Ovary (tissue), 9 donors: ENCODE data around the gene GPC1. TPM values are rescaled to one million over a fixed set of nuclear protein-coding genes. Genes with fewer than 3 reads are reported as not detected.

ENCODE experiments used
- DNase-seq, 5 donors: peaks; one replicate each; pipeline ENCODE4 v3.0.0-alpha.2; 2019 to 2020
- H3K27ac ChIP-seq, 2 donors: fragments of 200-600 bp; one replicate each; pipeline versions ENCODE4 v1.5.1 to v1.8.0; 2019 to 2022
- H3K27me3 ChIP-seq: fragments of 200-600 bp; one replicate; pipeline ENCODE4 v1.8.0; 2022
- H3K36me3 ChIP-seq: fragments of 200-600 bp; sonication (generic); one replicate; pipeline ENCODE4 v1.5.1; 2019
- H3K4me1 ChIP-seq: one replicate; pipeline ENCODE4 v1.8.1; 2013; ENCODE audit warnings: mild to moderate bottlenecking, moderate library complexity; ENCODE audit not compliant: insufficient read depth
- H3K4me3 ChIP-seq: fragments of 200-600 bp; sonication (generic); one replicate; pipeline ENCODE4 v1.5.1; 2017
- H3K9me3 ChIP-seq, 2 donors: fragments of 200-600 bp in 1 of 2; sonication (generic) in 1 of 2; one replicate each; pipeline versions ENCODE4 v1.5.1 to v1.8.1; 2013 to 2019; ENCODE audit warnings: mild to moderate bottlenecking in 1 of 2, moderate library complexity in 1 of 2
- CTCF ChIP-seq, 3 donors: fragments of 450-650 bp in 2 of 3; fragments of 200-600 bp in 1 of 3; IDR thresholded peaks; one replicate each; pipeline versions ENCODE4 v1.5.1 to v1.8.0; 2016 to 2022; ENCODE audit warnings: antibody characterized with exemption in 3 of 3, mild to moderate bottlenecking in 1 of 3
- EP300 ChIP-seq: sonication (generic); formaldehyde crosslinking; IDR thresholded peaks from one replicate; pipeline ENCODE4 v1.6.1; 2017; ENCODE audit warnings: antibody characterized with exemption
- POLR2A ChIP-seq: fragments of 450-650 bp; IDR thresholded peaks from one replicate; pipeline ENCODE4 v1.6.1; 2017; ENCODE audit warnings: antibody characterized with exemption, mild to moderate bottlenecking, moderate library complexity
- WGBS, 3 donors: extraction: QIAGEN DNeasy Blood & Tissue Kit in 1 of 3; methylation state at CpG; one replicate each; pipeline versions ENCODE4 v1.1.5 to v1.1.7; 2013 to 2017; 5-methylcytosine and 5-hydroxymethylcytosine counted together
- intact Hi-C, 4 donors: fragments of 100-400 bp; cut with DNase I; formaldehyde crosslinking; loops; one replicate each; pipeline versions ENCODE4 v1.11.0 to v1.15.1; 2022 to 2023
- polyA plus RNA-seq, 2 donors: library from polyadenylated mRNA; stranded (reverse); fragments of 200-250 nt in 1 of 2; fragments of 350-450 nt in 1 of 2; fragmentation: Illumina TruSeq in 1 of 2; extraction: RNeasy Lipid Tissue Mini Kit (QIAGEN cat#74804) in 1 of 2; gene quantifications; one replicate each; pipeline ENCODE4 v1.2.3, GENCODE V29; 2013 to 2014
- total RNA-seq, 7 donors: library from RNA; depleted of rRNA in 2 of 7; stranded (reverse); fragments of >200 nt in 2 of 7; fragmentation: NEBNext Ultra II Directional in 3 of 7; extraction: Animal tissue kit (Norgen Biotek cat#: 25700) in 3 of 7; gene quantifications; one replicate each; pipeline versions ENCODE4 v1.1.0 to v1.2.4, GENCODE V29; 2016 to 2023
- donor health status: DM: no; HTN: no; CAD: no; lungs with moderate emphysema.
- donor health status: DM: no; HTN: no; CAD: no.
- donor health status: Bipolar disorder and iron deficiency.
- donor health status: DM: yes; HTN: yes; CAD: no.
- donor health status: DM: no; HTN: no; CAD: no.
- donor health status: DM: yes; HTN: yes; CAD: no.

GPC1 gene
- total and polyA plus RNA-seq, 9 donors = 2.9 to 149 (median 71.4) TPM

- Histone ChIP-seq H3K27me3 (no peaks in the 10 kb centered on the region), H3K36me3 (no peaks in the 10 kb centered on the region), H3K4me3 (no peak overlapping the region), H3K27ac (no peak overlapping the region), H3K4me1 (no peaks in the 10 kb centered on the region), H3K9me3 (no peaks in the 10 kb centered on the region)
- TF ChIP-seq EP300 (no peak), POLR2A (no peak), CTCF (IDR thresholded peaks at IDR 0.05) (no peak)
- intact Hi-C loops = no loop called here
- WGBS, 3 donors = 56 to 72% (median 71%) methylated on average over 10 to 20 of the region's 20 CpGs
- peak in 4 of 5 donors; percentile 12 to 40 (median 24) for DNase-seq
Observed at GRCh38 chr2:240468303-240469238, 33.1 kb downstream of the GPC1 start.

GRCh38 chr2:240469239-240469636 is 33.8 kb downstream of the GPC1 start:
- no peak overlapping the region for H3K27ac ChIP-seq
- 13 to 20% (median 18%) methylated on average over 8 to 10 of the region's 10 CpGs for WGBS, 3 donors
- intact Hi-C loops = no loop called here
- no peaks in the 10 kb centered on the region for H3K36me3 ChIP-seq
- no peaks in the 10 kb centered on the region for H3K4me1 ChIP-seq
- DNase-seq = peak in 1 of 5 donors; percentile 14
- TF ChIP-seq EP300 (no peak), CTCF (IDR thresholded peaks at IDR 0.05) (no peak), POLR2A (no peak)
- no peaks in the 10 kb centered on the region for H3K9me3 ChIP-seq
- H3K27me3 ChIP-seq = no peaks in the 10 kb centered on the region
- no peak overlapping the region for H3K4me3 ChIP-seq

- no peaks in the 10 kb centered on the region for H3K4me1 ChIP-seq
- no peaks in the 10 kb centered on the region for H3K27me3 ChIP-seq
- H3K4me3 ChIP-seq = no peak overlapping the region
- DNase-seq = peak in 1 of 5 donors; percentile 8
- intact Hi-C loops = no loop called here
- H3K36me3 ChIP-seq = no peaks in the 10 kb centered on the region
- TF ChIP-seq POLR2A (no peak), CTCF (IDR thresholded peaks at IDR 0.05) (no peak), EP300 (no peak)
- no peak overlapping the region for H3K27ac ChIP-seq
- no peaks in the 10 kb centered on the region for H3K9me3 ChIP-seq
- 80 to 81% (median 81%) methylated on average over 6 of the region's 6 CpGs for WGBS, 3 donors
Observed at GRCh38 chr2:240469740-240470139, 34.3 kb downstream of the GPC1 start.

- WGBS, 3 donors = 96 to 99% (median 98%) methylated on average over 11 of the region's 11 CpGs
- Histone ChIP-seq H3K27me3 (no peaks in the 10 kb centered on the region), H3K4me1 (no peaks in the 10 kb centered on the region), H3K4me3 (no peak overlapping the region), H3K27ac (no peak overlapping the region), H3K9me3 (no peaks in the 10 kb centered on the region), H3K36me3 (no peaks in the 10 kb centered on the region)
- TF ChIP-seq EP300 = no peak
- TF ChIP-seq CTCF (IDR thresholded peaks at IDR 0.05) = no peak
- TF ChIP-seq POLR2A = no peak
- intact Hi-C loops = no loop called here
- DNase-seq = peak in 1 of 5 donors; percentile 5
Observed at GRCh38 chr2:240472078-240472790, 36.8 kb downstream of the GPC1 start.
